K562 (cell line): ENCODE results near the gene DKK3. TPM values are rescaled to one million over a fixed set of nuclear protein-coding genes. Genes with fewer than 3 reads are reported as not detected.

Experiments used
- ATAC-seq: fragments of 200-7000 bp; cut with Tn5 transposase; 3 replicates; pipeline ENCODE4 v1.9.1; 2020; ENCODE audit warnings: moderate library complexity
- BruUV-seq: library from RNA; stranded (reverse); fragments of 400-500 nt; replicated peaks from 2 replicates; lab custom pipeline; 2021; lab: Mats Ljungman, UMichigan
- CTCF ChIA-PET: fragments of 300-600 bp; formaldehyde crosslinking; extraction: SDS; loops from one replicate; lab custom pipeline; 2021; ENCODE audit warnings: low intra/inter-chr PET ratio; lab: Yijun Ruan, JAX
- POLR2A ChIA-PET: fragments of 300-600, 350-650 bp; sonication (Branson Sonifier 250); formaldehyde crosslinking; extraction: SDS; loops from one replicate; lab custom pipeline; 2021; ENCODE audit warnings: antibody characterized with exemption, inconsistent platforms; lab: Yijun Ruan, JAX
- DNase-seq, 4 experiments: peaks; one replicate each; pipeline versions ENCODE4 v3.0.0 to v3.0.0-alpha.2; 2011 to 2018; ENCODE audit warnings: low spot score in 3 of 4, mixed read lengths in 3 of 4; ENCODE audit errors: extremely low read depth in 1 of 4
- FAIRE-seq: peaks from 2 replicates; lab custom pipeline; 2011; peaks lifted over from hg19 to GRCh38; lab: Jason Lieb, UNC
- H2AFZ ChIP-seq: 2 replicates; pipeline ENCODE4 v1.6.0; 2011; ENCODE audit warnings: low read depth, low read length, control low read depth, inconsistent platforms
- H3K27ac ChIP-seq: fragments of 200-600 bp; 3 replicates; pipeline ENCODE4 v1.8.0; 2011; ENCODE audit warnings: low read depth, mild to moderate bottlenecking, control low read depth, inconsistent platforms, low read length, moderate library complexity, mixed read lengths; ENCODE audit errors: extremely low read depth
- H3K27me3 ChIP-seq, 2 experiments: fragments of 300-600 bp in 1 of 2; 2 replicates in 1 of 2; 3 replicates in 1 of 2; pipeline versions ENCODE4 v1.6.0 to v1.8.0; 2011; ENCODE audit warnings: inconsistent platforms in 2 of 2, low read length in 2 of 2, mild to moderate bottlenecking in 1 of 2, mixed read lengths in 1 of 2, moderate library complexity in 1 of 2; ENCODE audit not compliant: control insufficient read depth in 2 of 2, insufficient read depth in 2 of 2
- H3K36me3 ChIP-seq: fragments of 300-600 bp; 3 replicates; pipeline ENCODE4 v1.8.0; 2011; ENCODE audit warnings: mild to moderate bottlenecking, low read length, inconsistent platforms; ENCODE audit not compliant: control insufficient read depth, insufficient read depth
- H3K4me1 ChIP-seq, 2 experiments: fragments of 200-600 bp in 1 of 2; replicated peaks in 1 of 2; 2 replicates in 1 of 2; 3 replicates in 1 of 2; pipeline versions ENCODE4 v1.5.1 to v1.8.0; 2011; ENCODE audit warnings: inconsistent platforms in 2 of 2, low read length in 2 of 2, mild to moderate bottlenecking in 1 of 2, mixed read lengths in 1 of 2, moderate library complexity in 1 of 2; ENCODE audit not compliant: control insufficient read depth in 2 of 2, insufficient read depth in 2 of 2
- H3K4me2 ChIP-seq: 2 replicates; pipeline ENCODE4 v1.6.1; 2011; ENCODE audit warnings: low read length, control low read depth, inconsistent platforms, mixed read lengths; ENCODE audit not compliant: insufficient read depth
- H3K4me3 ChIP-seq: fragments of 200-600 bp; sonication (generic), shearing (Covaris generic); 2 replicates; pipeline ENCODE4 v1.5.1; 2016; ENCODE audit warnings: control low read depth, inconsistent platforms
- H3K79me2 ChIP-seq: fragments of 200-600 bp; 3 replicates; pipeline ENCODE4 v1.8.0; 2011; ENCODE audit warnings: low read length, inconsistent platforms; ENCODE audit not compliant: control insufficient read depth, insufficient read depth
- H3K9ac ChIP-seq, 2 experiments: 2 replicates each; pipeline versions ENCODE4 v1.6.0 to v1.6.1; 2011; ENCODE audit warnings: low read depth in 2 of 2, low read length in 2 of 2, control low read depth in 1 of 2, inconsistent platforms in 1 of 2, mild to moderate bottlenecking in 1 of 2, mixed read lengths in 1 of 2; ENCODE audit not compliant: insufficient read depth in 1 of 2
- H3K9me1 ChIP-seq: one replicate; pipeline ENCODE4 v1.6.0; 2011; ENCODE audit warnings: inconsistent platforms, mild to moderate bottlenecking, low read length, moderate library complexity; ENCODE audit not compliant: control insufficient read depth, insufficient read depth
- H3K9me3 ChIP-seq: replicated peaks from 2 replicates; pipeline ENCODE4 v1.5.1; 2011; ENCODE audit warnings: low read depth, low read length, inconsistent platforms; ENCODE audit not compliant: control insufficient read depth, insufficient read depth
- H4K20me1 ChIP-seq: replicated peaks from 2 replicates; pipeline ENCODE4 v1.6.1; 2011; ENCODE audit warnings: low read length, inconsistent platforms, mixed read lengths; ENCODE audit not compliant: control insufficient read depth, insufficient read depth
- GATAD2B ChIP-seq: fragments of 450-650 bp; IDR thresholded peaks from 2 replicates; pipeline ENCODE4 v1.6.1; 2017; ENCODE audit warnings: mild to moderate bottlenecking, borderline replicate concordance
- RFX1 ChIP-seq: fragments of 450-650 bp; IDR thresholded peaks from 2 replicates; pipeline ENCODE4 v1.6.1; 2016; ENCODE audit warnings: mild to moderate bottlenecking, moderate library complexity
- ZNF239 ChIP-seq: fragments of 250-450 bp; sonication (Bioruptor Pico); IDR thresholded peaks from 2 replicates; pipeline ENCODE4 v1.4.0; 2020; ENCODE audit warnings: mild to moderate bottlenecking
- ZNF253 ChIP-seq: fragments of 250-450 bp; sonication (Bioruptor Pico); conservative IDR thresholded peaks from 2 replicates; pipeline ENCODE4 v1.6.1; 2021; ENCODE audit warnings: mild to moderate bottlenecking
- WGBS: fragments of 100-300 bp; shearing (Covaris generic); methylation state at CpG from one replicate; pipeline ENCODE4 v1.1.6; 2016; ENCODE audit warnings: low coverage, mixed read lengths; ENCODE audit not compliant: insufficient coverage; ENCODE audit errors: missing lambda C conversion rate; 5-methylcytosine and 5-hydroxymethylcytosine counted together
- in situ Hi-C: fragments of 300-500 bp; cut with MboI; formaldehyde crosslinking; loops from 4 replicates; pipeline ENCODE4 v1.15.0; 2018; ENCODE audit warnings: inconsistent platforms, mixed read lengths
- intact Hi-C: fragments of 100-400 bp; cut with micrococcal nuclease; formaldehyde crosslinking; loops from 2 replicates; pipeline ENCODE4 v1.14.2; 2022
- polyA plus RNA-seq, 8 experiments: library from polyadenylated mRNA; depleted of rRNA in 4 of 8; stranded (reverse) in 5 of 8; unstranded in 3 of 8; fragments of >200 nt; fragmentation: Nextera tagmentation in 2 of 8; fragmentation: Illumina TruSeq in 1 of 8; extraction: Ambion mirVana in 2 of 8; extraction: Trizol in 1 of 8; gene quantifications; 2 replicates each; pipeline versions ENCODE4 v1.2.1 to v1.2.3, GENCODE V29; 2011 to 2014; ENCODE audit warnings: inconsistent platforms in 1 of 8, missing spikeins in 1 of 8
- total RNA-seq, 7 experiments: library from RNA; depleted of rRNA in 6 of 7; stranded (reverse); fragments of >200 nt in 6 of 7; fragmentation: Illumina TruSeq in 2 of 7; extraction: Trizol in 2 of 7; gene quantifications; 2 replicates each; pipeline versions ENCODE4 v1.2.1 to v1.2.3, GENCODE V29; 2011 to 2021; ENCODE audit warnings: low replicate concordance in 1 of 7
- TF ChIP-seq, protein P1 (sequence below): IDR thresholded peaks from 3 replicates; pipeline ENCODE4 v1.6.1; 2011; ENCODE audit warnings: borderline replicate concordance, mild to moderate bottlenecking, moderate library complexity; ENCODE audit not compliant: insufficient read length; ENCODE audit errors: extremely low read depth

The DKK3 gene
- total and polyA plus RNA-seq, 9 of the 15 experiments (the other 6 are each of a cell fraction or from before 2014, with no cell fraction given): 0.14 to 0.85 (median 0.38) TPM; not detected in 6

DNA sequence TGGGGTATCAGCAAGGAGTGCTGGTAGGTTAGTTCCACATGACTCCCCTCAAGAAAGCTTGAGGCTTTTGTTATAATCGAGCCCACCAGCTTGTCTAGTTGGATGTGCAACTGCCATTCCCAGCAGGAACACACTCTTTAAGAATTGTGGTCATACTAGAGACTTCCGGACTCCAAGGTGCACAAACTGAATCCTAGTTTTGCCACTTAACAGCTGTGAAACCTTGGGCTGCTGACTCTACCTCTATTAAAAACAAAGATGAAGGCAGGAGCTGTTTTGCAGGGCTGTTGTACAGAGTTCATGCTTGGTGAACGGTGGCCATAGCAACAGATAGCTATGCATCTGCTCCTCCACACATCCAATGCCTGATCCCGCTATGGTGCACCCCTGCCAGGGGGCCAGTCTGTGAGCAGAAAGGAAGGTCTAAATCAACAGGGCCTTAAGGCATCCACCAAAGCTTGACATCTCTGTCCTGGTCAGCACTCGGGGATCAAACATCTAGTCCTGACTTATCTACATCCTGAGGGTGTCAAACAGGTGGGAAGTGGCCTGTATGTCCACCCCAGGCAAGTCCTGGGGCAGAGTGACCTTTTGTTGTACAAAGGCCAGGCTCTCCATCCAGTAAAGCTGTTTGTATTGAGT, 36.4 kb downstream of the DKK3 start:
- no peak for FAIRE-seq
- WGBS: 3% methylated on average over 5 of the region's 5 CpGs
- no peak for ATAC-seq

More for the DNA sequence above, 36.4 kb downstream of the DKK3 start:
- intact Hi-C loops: no loop called here
- Histone ChIP-seq H3K9me1 (no peaks in the 10 kb centered on the region), H3K9me3 (no peaks in the 10 kb centered on the region), H3K4me1 (peaks cover 0 to 5% of the 10 kb centered on the region in 2 experiments; a peak in 1 of 5 replicates), H2AFZ (no peak overlapping the region), H4K20me1 (0 out of 2 replicates have a peak, but pooled peaks cover 6% of the 10 kb centered on the region), H3K27ac (no peak overlapping the region), H3K4me3 (no peak overlapping the region), H3K36me3 (no peaks in the 10 kb centered on the region), H3K27me3 (peaks cover 38 to 81% of the 10 kb centered on the region in 2 experiments; a peak in 4 of 5 replicates), H3K9ac (no peak overlapping the region), H3K79me2 (no peaks in the 10 kb centered on the region), H3K4me2 (no peak overlapping the region)
- no TSS peak for BruUV-seq
- in situ Hi-C loops: no loop called here
- TF ChIP-seq GATAD2B (no peak), ZNF239 (CRISPR knock-in tag) (no peak), ZNF253 (no peak), RFX1 (peak; percentile 35; the same call in 1 of the 2 replicates)
- TF ChIP-seq, protein P1, sequence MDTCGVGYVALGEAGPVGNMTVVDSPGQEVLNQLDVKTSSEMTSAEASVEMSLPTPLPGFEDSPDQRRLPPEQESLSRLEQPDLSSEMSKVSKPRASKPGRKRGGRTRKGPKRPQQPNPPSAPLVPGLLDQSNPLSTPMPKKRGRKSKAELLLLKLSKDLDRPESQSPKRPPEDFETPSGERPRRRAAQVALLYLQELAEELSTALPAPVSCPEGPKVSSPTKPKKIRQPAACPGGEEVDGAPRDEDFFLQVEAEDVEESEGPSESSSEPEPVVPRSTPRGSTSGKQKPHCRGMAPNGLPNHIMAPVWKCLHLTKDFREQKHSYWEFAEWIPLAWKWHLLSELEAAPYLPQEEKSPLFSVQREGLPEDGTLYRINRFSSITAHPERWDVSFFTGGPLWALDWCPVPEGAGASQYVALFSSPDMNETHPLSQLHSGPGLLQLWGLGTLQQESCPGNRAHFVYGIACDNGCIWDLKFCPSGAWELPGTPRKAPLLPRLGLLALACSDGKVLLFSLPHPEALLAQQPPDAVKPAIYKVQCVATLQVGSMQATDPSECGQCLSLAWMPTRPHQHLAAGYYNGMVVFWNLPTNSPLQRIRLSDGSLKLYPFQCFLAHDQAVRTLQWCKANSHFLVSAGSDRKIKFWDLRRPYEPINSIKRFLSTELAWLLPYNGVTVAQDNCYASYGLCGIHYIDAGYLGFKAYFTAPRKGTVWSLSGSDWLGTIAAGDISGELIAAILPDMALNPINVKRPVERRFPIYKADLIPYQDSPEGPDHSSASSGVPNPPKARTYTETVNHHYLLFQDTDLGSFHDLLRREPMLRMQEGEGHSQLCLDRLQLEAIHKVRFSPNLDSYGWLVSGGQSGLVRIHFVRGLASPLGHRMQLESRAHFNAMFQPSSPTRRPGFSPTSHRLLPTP: no peak
- POLR2A ChIA-PET: interaction anchor here (0.6 to 0.7 kb wide), 3 partner anchors 16 to 1132 kb away, joined by 3 to 4 read pairs (median 3); no protein-coding TSS in a partner anchor
- CTCF ChIA-PET: no interaction called here
- DNase-seq: no peak
